Mesendoderm (in vitro differentiated cells): ENCODE results near the gene CKAP4.

Experiments
- DNase-seq: peaks from one replicate; pipeline ENCODE4 v3.0.0; 2013
- H2AK5ac ChIP-seq: 2 replicates; pipeline ENCODE4 v1.6.1; 2013; ENCODE audit warnings: low read length, inconsistent platforms
- H2BK120ac ChIP-seq: 2 replicates; pipeline ENCODE4 v1.6.1; 2013; ENCODE audit warnings: low read depth, mild to moderate bottlenecking, low read length, moderate library complexity, mixed read lengths
- H2BK15ac ChIP-seq: replicated peaks from 2 replicates; pipeline ENCODE4 v1.6.1; 2013; ENCODE audit warnings: low read depth, mild to moderate bottlenecking, moderate library complexity
- H2BK5ac ChIP-seq: 2 replicates; pipeline ENCODE4 v1.6.1; 2013; ENCODE audit warnings: low read length, inconsistent platforms
- H3K18ac ChIP-seq: 2 replicates; pipeline ENCODE4 v1.6.1; 2013; ENCODE audit warnings: mild to moderate bottlenecking, low read length, mixed read lengths
- H3K23ac ChIP-seq: one replicate; pipeline ENCODE4 v1.6.1; 2013; ENCODE audit warnings: low read length
- H3K27ac ChIP-seq: 2 replicates; pipeline ENCODE4 v1.5.1; 2013; ENCODE audit warnings: low read depth, mild to moderate bottlenecking, inconsistent platforms, low read length, moderate library complexity
- H3K27me3 ChIP-seq: 2 replicates; pipeline ENCODE4 v1.6.1; 2013; ENCODE audit warnings: low read length, control low read depth, mild to moderate bottlenecking, inconsistent platforms; ENCODE audit not compliant: insufficient read depth, poor library complexity
- H3K36me3 ChIP-seq: 2 replicates; pipeline ENCODE4 v1.6.1; 2013; ENCODE audit warnings: low read length, inconsistent platforms; ENCODE audit not compliant: control insufficient read depth, insufficient read depth
- H3K4ac ChIP-seq: one replicate; pipeline ENCODE4 v1.6.1; 2013; ENCODE audit warnings: low read depth, mild to moderate bottlenecking, low read length, moderate library complexity
- H3K4me1 ChIP-seq: 2 replicates; pipeline ENCODE4 v1.6.1; 2013; ENCODE audit warnings: low read depth, low read length, inconsistent platforms; ENCODE audit not compliant: control insufficient read depth
- H3K4me2 ChIP-seq: 2 replicates; pipeline ENCODE4 v1.6.1; 2013; ENCODE audit warnings: low read length
- H3K4me3 ChIP-seq: 2 replicates; pipeline ENCODE4 v1.5.1; 2013; ENCODE audit warnings: mild to moderate bottlenecking, low read length
- H3K56ac ChIP-seq: one replicate; pipeline ENCODE4 v1.6.1; 2013; ENCODE audit warnings: low read length
- H3K79me1 ChIP-seq: 2 replicates; pipeline ENCODE4 v1.6.1; 2013; ENCODE audit warnings: low read length, inconsistent platforms
- H3K79me2 ChIP-seq: 2 replicates; pipeline ENCODE4 v1.6.1; 2013; ENCODE audit warnings: mild to moderate bottlenecking, low read length; ENCODE audit not compliant: control insufficient read depth, insufficient read depth
- H3K9ac ChIP-seq: 2 replicates; pipeline ENCODE4 v1.6.1; 2013; ENCODE audit warnings: low read length, inconsistent platforms
- H4K5ac ChIP-seq: one replicate; pipeline ENCODE4 v1.6.1; 2013; ENCODE audit warnings: low read length
- H4K8ac ChIP-seq: one replicate; pipeline ENCODE4 v1.6.1; 2013; ENCODE audit warnings: low read depth, mild to moderate bottlenecking, control low read depth, low read length, moderate library complexity
- WGBS: extraction: QIAGEN DNeasy Blood & Tissue Kit; methylation state at CpG from one replicate; pipeline ENCODE4 v1.1.7; 2013; ENCODE audit warnings: low lambda C conversion rate, missing lambda C conversion rate; ENCODE audit not compliant: insufficient coverage; ENCODE audit errors: extremely low coverage; 5-methylcytosine and 5-hydroxymethylcytosine counted together

CKAP4 gene

DNA sequence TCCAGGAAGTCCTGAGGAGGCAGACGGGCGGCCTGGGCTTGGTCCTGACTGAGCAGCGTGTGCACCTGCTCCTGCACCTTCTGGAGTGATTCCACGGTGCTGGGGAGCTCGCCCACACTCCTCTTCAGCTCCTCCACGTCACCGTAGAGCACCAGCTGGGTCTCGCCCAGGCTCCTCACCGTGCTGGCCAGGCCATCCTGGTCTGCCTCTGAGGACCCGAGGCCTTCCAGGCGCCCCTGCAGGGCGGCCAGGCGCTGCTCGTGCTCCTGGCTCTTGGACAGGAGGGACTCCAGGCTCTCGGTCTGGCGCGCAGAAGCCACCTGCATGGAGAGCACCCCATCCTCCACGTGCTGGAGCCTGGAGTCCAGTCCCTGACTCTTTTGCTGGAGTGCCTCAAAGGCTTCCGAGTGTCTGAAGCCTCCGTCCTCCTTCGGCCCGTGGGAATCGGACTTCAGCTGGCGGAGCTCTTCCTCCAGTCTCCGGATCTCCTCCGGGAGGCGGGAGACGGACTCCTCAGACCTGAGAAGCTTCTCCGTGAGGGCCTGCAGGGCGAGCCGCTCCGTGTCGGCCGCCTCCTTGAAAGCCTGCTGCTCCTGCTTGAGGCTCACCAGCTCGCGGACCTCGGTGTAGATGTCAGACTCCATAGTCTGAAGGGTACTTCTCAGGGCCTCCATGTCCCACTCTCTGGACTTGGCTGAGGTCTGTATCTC is 8.4 kb downstream of the CKAP4 start:
- peaks cover 11% of the 10 kb centered on the region for H3K36me3 ChIP-seq

DNA sequence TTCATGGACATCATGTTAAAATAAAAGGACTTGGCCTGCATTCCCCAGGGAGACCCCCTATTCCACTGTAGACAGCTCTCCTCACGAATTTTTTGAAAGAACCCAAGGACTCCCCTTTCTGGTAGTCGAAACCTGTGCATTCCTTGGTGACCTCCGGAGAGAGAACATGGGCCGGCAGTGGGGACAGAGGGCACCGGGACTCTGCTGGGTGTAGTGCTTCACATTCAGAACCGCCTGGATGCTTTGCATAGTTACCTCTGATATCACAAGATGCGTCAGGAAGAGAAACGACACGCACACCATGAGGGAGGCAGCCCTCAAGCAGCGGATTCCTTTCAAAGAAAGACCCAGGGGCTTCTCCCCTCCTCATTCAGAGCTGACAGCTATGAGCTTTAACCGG is 9.7 kb downstream of the CKAP4 start:
- H3K9ac ChIP-seq: no peak overlapping the region
- H2AK5ac ChIP-seq: no peak overlapping the region
- H3K18ac ChIP-seq: no peak overlapping the region
- H4K8ac ChIP-seq: no peak overlapping the region
- no CpG with 5 or more reads among the region's 11 CpGs for WGBS
- H3K56ac ChIP-seq: no peak overlapping the region
- no peak overlapping the region for H3K4ac ChIP-seq
- peaks cover 11% of the 10 kb centered on the region for H3K36me3 ChIP-seq
- no peaks in the 10 kb centered on the region for H3K4me1 ChIP-seq
- no peak overlapping the region for H2BK120ac ChIP-seq
- peaks cover 5% of the 10 kb centered on the region for H3K79me2 ChIP-seq
- no peak overlapping the region for H3K4me3 ChIP-seq
- H3K27me3 ChIP-seq: no peaks in the 10 kb centered on the region
- DNase-seq: peak; percentile 42
- H2BK5ac ChIP-seq: no peak overlapping the region
- no peak overlapping the region for H4K5ac ChIP-seq
- peaks cover 9% of the 10 kb centered on the region for H3K79me1 ChIP-seq
- H3K23ac ChIP-seq: no peak overlapping the region
- H3K4me2 ChIP-seq: no peak overlapping the region
- H2BK15ac ChIP-seq: no peak overlapping the region
- no peak overlapping the region for H3K27ac ChIP-seq

More for the DNA sequence above, 8.4 kb downstream of the CKAP4 start:
- H4K8ac ChIP-seq: no peak overlapping the region
- peaks cover 16% of the 10 kb centered on the region for H3K79me1 ChIP-seq
- no peak overlapping the region for H3K4me2 ChIP-seq
- WGBS: no CpG with 5 or more reads among the region's 37 CpGs
- no peak for DNase-seq
- no peak overlapping the region for H3K18ac ChIP-seq
- no peak overlapping the region for H2BK5ac ChIP-seq
- no peak overlapping the region for H3K4ac ChIP-seq
- H2AK5ac ChIP-seq: no peak overlapping the region
- no peak overlapping the region for H2BK120ac ChIP-seq
- H3K4me3 ChIP-seq: no peak overlapping the region
- no peak overlapping the region for H3K27ac ChIP-seq
- H3K79me2 ChIP-seq: peaks cover 6% of the 10 kb centered on the region
- no peak overlapping the region for H2BK15ac ChIP-seq
- no peaks in the 10 kb centered on the region for H3K4me1 ChIP-seq
- H4K5ac ChIP-seq: no peak overlapping the region
- H3K9ac ChIP-seq: no peak overlapping the region
- H3K23ac ChIP-seq: no peak overlapping the region
- no peaks in the 10 kb centered on the region for H3K27me3 ChIP-seq
- no peak overlapping the region for H3K56ac ChIP-seq

DNA sequence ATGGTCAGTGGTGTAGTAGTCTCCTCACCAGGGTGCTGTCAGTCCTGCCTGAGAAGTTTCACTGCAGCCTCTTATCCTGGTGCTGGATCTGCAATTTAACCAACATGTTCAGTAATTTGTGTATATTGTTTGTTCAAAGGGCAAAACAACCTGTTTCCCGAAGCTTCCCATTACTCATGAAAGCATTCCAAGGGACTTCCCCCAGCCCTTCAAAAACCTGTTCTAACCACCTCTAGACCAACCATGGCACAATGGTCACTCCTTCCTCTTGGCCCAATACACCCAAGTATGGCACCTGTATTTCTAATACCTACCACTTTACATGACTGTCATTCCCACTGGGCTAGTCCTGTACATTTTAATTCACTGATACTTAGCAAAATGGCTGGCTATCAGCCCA is 12.1 kb downstream of the CKAP4 start:
- H3K27me3 ChIP-seq: no peaks in the 10 kb centered on the region
- H4K8ac ChIP-seq: no peak overlapping the region
- no CpG with 5 or more reads among the region's 1 CpG for WGBS
- H2AK5ac ChIP-seq: no peak overlapping the region
- no peak overlapping the region for H3K56ac ChIP-seq
- no peaks in the 10 kb centered on the region for H3K79me2 ChIP-seq
- H3K4me3 ChIP-seq: no peak overlapping the region
- no peak overlapping the region for H2BK120ac ChIP-seq
- H2BK15ac ChIP-seq: no peak overlapping the region
- no peak overlapping the region for H3K18ac ChIP-seq
- H3K9ac ChIP-seq: no peak overlapping the region
- no peaks in the 10 kb centered on the region for H3K79me1 ChIP-seq
- H3K4me1 ChIP-seq: no peaks in the 10 kb centered on the region
- H3K23ac ChIP-seq: no peak overlapping the region
- H2BK5ac ChIP-seq: no peak overlapping the region
- DNase-seq: no peak
- no peak overlapping the region for H4K5ac ChIP-seq
- no peak overlapping the region for H3K4ac ChIP-seq
- H3K4me2 ChIP-seq: no peak overlapping the region
- H3K27ac ChIP-seq: no peak overlapping the region
- peaks cover 8% of the 10 kb centered on the region for H3K36me3 ChIP-seq

DNA sequence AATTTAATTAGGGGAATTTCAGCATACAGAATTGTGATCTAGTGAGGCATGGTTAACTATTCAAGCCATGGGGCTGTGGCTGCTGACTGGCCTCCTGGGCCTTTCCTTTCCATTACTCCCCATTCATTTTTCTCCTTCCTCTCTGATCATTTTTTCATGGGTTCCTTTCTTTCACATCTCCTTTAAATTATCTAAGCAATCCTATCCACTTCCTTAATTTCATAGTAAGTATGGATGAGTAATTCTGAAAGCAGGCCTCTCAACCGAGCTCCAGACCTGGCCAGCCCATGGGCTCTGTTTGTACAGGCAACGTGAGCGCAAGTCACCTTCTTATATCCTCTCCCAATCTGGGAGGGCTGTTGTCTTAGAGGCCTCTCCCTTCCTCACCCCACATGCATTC is 13.4 kb downstream of the CKAP4 start:
- no peak overlapping the region for H3K23ac ChIP-seq
- no peak overlapping the region for H2AK5ac ChIP-seq
- no peak overlapping the region for H4K8ac ChIP-seq
- DNase-seq: no peak
- H3K27ac ChIP-seq: no peak overlapping the region
- H3K18ac ChIP-seq: no peak overlapping the region
- H3K36me3 ChIP-seq: peaks cover 5% of the 10 kb centered on the region
- no CpG with 5 or more reads among the region's 3 CpGs for WGBS
- no peaks in the 10 kb centered on the region for H3K4me1 ChIP-seq
- no peak overlapping the region for H3K4me2 ChIP-seq
- H3K27me3 ChIP-seq: no peaks in the 10 kb centered on the region
- H2BK5ac ChIP-seq: no peak overlapping the region
- no peak overlapping the region for H2BK15ac ChIP-seq
- H3K4ac ChIP-seq: no peak overlapping the region
- H2BK120ac ChIP-seq: no peak overlapping the region
- no peak overlapping the region for H4K5ac ChIP-seq
- H3K79me2 ChIP-seq: no peaks in the 10 kb centered on the region
- no peak overlapping the region for H3K4me3 ChIP-seq
- no peak overlapping the region for H3K9ac ChIP-seq
- H3K79me1 ChIP-seq: no peaks in the 10 kb centered on the region
- H3K56ac ChIP-seq: no peak overlapping the region

GRCh38 chr12:106233011-106233410 is 14.8 kb downstream of the CKAP4 start:
- no peak overlapping the region for H3K9ac ChIP-seq
- no peak overlapping the region for H4K8ac ChIP-seq
- no peak overlapping the region for H3K4me3 ChIP-seq
- no peak overlapping the region for H3K4ac ChIP-seq
- H2BK5ac ChIP-seq: no peak overlapping the region
- no peak overlapping the region for H2BK15ac ChIP-seq
- H4K5ac ChIP-seq: no peak overlapping the region
- H3K27me3 ChIP-seq: no peaks in the 10 kb centered on the region
- no peak overlapping the region for H3K23ac ChIP-seq
- no peaks in the 10 kb centered on the region for H3K79me1 ChIP-seq
- no peaks in the 10 kb centered on the region for H3K79me2 ChIP-seq
- H3K18ac ChIP-seq: no peak overlapping the region
- no peak overlapping the region for H2BK120ac ChIP-seq
- H3K56ac ChIP-seq: no peak overlapping the region
- no peak overlapping the region for H3K27ac ChIP-seq
- H3K4me1 ChIP-seq: no peaks in the 10 kb centered on the region
- H2AK5ac ChIP-seq: no peak overlapping the region
- peaks cover 2% of the 10 kb centered on the region for H3K36me3 ChIP-seq
- H3K4me2 ChIP-seq: no peak overlapping the region
- no CpG with 5 or more reads among the region's 26 CpGs for WGBS
- no peak for DNase-seq

DNA sequence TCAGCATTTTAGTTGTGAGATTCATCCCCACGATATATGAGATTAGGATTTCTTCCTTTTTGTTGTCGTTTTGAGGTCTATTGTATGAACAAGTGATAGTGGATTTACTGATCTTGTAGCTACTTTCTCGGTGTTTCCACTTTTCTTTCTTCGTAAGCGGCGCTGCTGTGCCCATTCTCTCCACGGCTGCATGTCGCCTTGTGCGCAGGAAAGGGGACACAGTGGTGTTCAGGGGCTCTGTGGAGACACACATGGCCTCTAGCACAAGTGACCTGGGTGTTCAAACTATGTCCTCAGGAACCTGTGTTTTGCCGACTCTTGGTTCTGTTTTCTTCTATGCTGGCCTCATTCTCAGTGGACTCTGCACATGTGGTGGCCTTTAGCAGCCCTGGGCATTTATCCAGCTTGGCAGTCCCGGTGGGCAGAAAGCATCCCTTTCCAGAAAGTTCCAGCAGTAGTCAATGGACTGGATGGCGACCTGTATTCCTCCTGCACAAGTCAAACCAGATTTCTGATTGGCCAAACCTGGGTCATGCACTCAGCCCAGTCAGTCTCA is 18.7 kb downstream of the CKAP4 start:
- Histone ChIP-seq H2BK5ac (no peak overlapping the region), H3K4me2 (no peak overlapping the region), H3K27ac (no peak overlapping the region), H3K36me3 (no peaks in the 10 kb centered on the region), H3K23ac (no peak overlapping the region), H3K4ac (no peak overlapping the region), H3K27me3 (no peaks in the 10 kb centered on the region), H3K9ac (no peak overlapping the region), H3K79me2 (no peaks in the 10 kb centered on the region), H3K4me1 (no peaks in the 10 kb centered on the region), H3K4me3 (no peak overlapping the region), H3K18ac (no peak overlapping the region), H4K5ac (no peak overlapping the region), H3K56ac (no peak overlapping the region), H2AK5ac (no peak overlapping the region), H2BK15ac (no peak overlapping the region), H4K8ac (no peak overlapping the region), H2BK120ac (no peak overlapping the region), H3K79me1 (no peaks in the 10 kb centered on the region)
- no CpG with 5 or more reads among the region's 12 CpGs for WGBS
- no peak for DNase-seq
